IgD-negative memory B cell (primary cell): ENCODE measurements around the gene CNPY3. TPM values are rescaled to one million over a fixed set of nuclear protein-coding genes. Genes with fewer than 3 reads are reported as not detected.

ENCODE experiments used
- H3K27ac Mint-ChIP-seq, 3 donors: one replicate each; pipeline ENCODE4 v1.8.0; 2020 to 2022; ENCODE audit warnings: mild to moderate bottlenecking in 3 of 3, mixed read lengths in 3 of 3, moderate library complexity in 1 of 3
- H3K27me3 Mint-ChIP-seq: one replicate; pipeline ENCODE4 v1.8.0; 2021; ENCODE audit warnings: mixed read lengths
- H3K36me3 Mint-ChIP-seq: one replicate; pipeline ENCODE4 v1.8.0; 2020; ENCODE audit warnings: mild to moderate bottlenecking, mixed read lengths
- H3K4me1 Mint-ChIP-seq, 3 donors: one replicate each; pipeline ENCODE4 v1.8.0; 2020 to 2022; ENCODE audit warnings: mixed read lengths in 3 of 3, mild to moderate bottlenecking in 1 of 3
- H3K4me3 Mint-ChIP-seq, 4 donors: one replicate each; pipeline ENCODE4 v1.8.0; 2020 to 2022; ENCODE audit warnings: mild to moderate bottlenecking in 4 of 4, mixed read lengths in 4 of 4, moderate library complexity in 3 of 4
- H3K9me3 Mint-ChIP-seq, 3 donors: one replicate each; pipeline ENCODE4 v1.8.0; 2020 to 2021; ENCODE audit warnings: mixed read lengths in 3 of 3, mild to moderate bottlenecking in 1 of 3
- polyA plus RNA-seq: library from polyadenylated mRNA; unstranded; fragments of 300-500 nt; fragmentation: Illumina TruSeq; gene quantifications from one replicate; pipeline ENCODE4 v1.2.3, GENCODE V29; 2021

CNPY3 gene
- polyA plus RNA-seq, 1 donor from 2014 or later = 272 TPM

GRCh38 chr6:42971746-42972327 lies 42.6 kb downstream of the CNPY3 start:
- no peak overlapping the region for H3K4me3 Mint-ChIP-seq
- no peaks in the 10 kb centered on the region for H3K27me3 Mint-ChIP-seq
- no peak overlapping the region for H3K27ac Mint-ChIP-seq
- no peaks in the 10 kb centered on the region for H3K36me3 Mint-ChIP-seq
- H3K9me3 Mint-ChIP-seq = no peaks in the 10 kb centered on the region
- peaks cover 2 to 9% (median 3%) of the 10 kb centered on the region in 3 donors for H3K4me1 Mint-ChIP-seq

GRCh38 chr6:42973926-42974325 lies 44.6 kb downstream of the CNPY3 start:
- Mint-ChIP-seq H3K27me3 (no peaks in the 10 kb centered on the region), H3K4me3 (peak overlapping the region in 2 of 4 donors; percentile 11 to 60)

GRCh38 chr6:42974919-42975505 lies 45.7 kb downstream of the CNPY3 start:
- H3K9me3 Mint-ChIP-seq = no peaks in the 10 kb centered on the region
- no peak overlapping the region for H3K27ac Mint-ChIP-seq
- H3K36me3 Mint-ChIP-seq = no peaks in the 10 kb centered on the region
- H3K4me1 Mint-ChIP-seq = peaks cover 17 to 25% (median 19%) of the 10 kb centered on the region in 3 donors
- H3K27me3 Mint-ChIP-seq = no peaks in the 10 kb centered on the region
- no peak overlapping the region for H3K4me3 Mint-ChIP-seq

More at GRCh38 chr6:42973926-42974325, 44.6 kb downstream of the CNPY3 start:
- no peaks in the 10 kb centered on the region for H3K9me3 Mint-ChIP-seq
- H3K36me3 Mint-ChIP-seq = no peaks in the 10 kb centered on the region
- H3K4me1 Mint-ChIP-seq = peaks cover 8 to 17% (median 10%) of the 10 kb centered on the region in 3 donors
- no peak overlapping the region for H3K27ac Mint-ChIP-seq

- H3K4me1 Mint-ChIP-seq = peaks cover 22 to 26% (median 23%) of the 10 kb centered on the region in 3 donors
Observed at GRCh38 chr6:42978487-42978838, 49.2 kb downstream of the CNPY3 start.

GRCh38 chr6:42978839-42979522 lies 49.7 kb downstream of the CNPY3 start, which contains the start of gene PEX6:
Gene PEX6 (minus strand): TSS chr6:42979181. CDS start chr6:42979150, 31 bp downstream.
- Mint-ChIP-seq H3K36me3 (no peaks in the 10 kb centered on the region), H3K9me3 (no peaks in the 10 kb centered on the region), H3K27ac (peak within 1 kb of the TSS; percentile 84 to 97 (median 94)), H3K27me3 (no peaks in the 10 kb centered on the region), H3K4me1 (peaks cover 26 to 30% (median 26%) of the 10 kb centered on the region in 3 donors), H3K4me3 (peak within 1 kb of the TSS; percentile 94 to 99 (median 98))

More at GRCh38 chr6:42978487-42978838, 49.2 kb downstream of the CNPY3 start:
- Mint-ChIP-seq H3K27ac (peak overlapping the region in 2 of 3 donors; percentile 56 to 95), H3K4me3 (peak overlapping the region; percentile 77 to 95 (median 86)), H3K27me3 (no peaks in the 10 kb centered on the region), H3K9me3 (no peaks in the 10 kb centered on the region), H3K36me3 (no peaks in the 10 kb centered on the region)

GRCh38 chr6:42979523-42980177 lies 50.4 kb downstream of the CNPY3 start:
- Mint-ChIP-seq H3K27me3 (no peaks in the 10 kb centered on the region), H3K27ac (peak overlapping the region; percentile 84 to 97 (median 94)), H3K4me1 (peaks cover 28 to 32% (median 30%) of the 10 kb centered on the region in 3 donors), H3K36me3 (no peaks in the 10 kb centered on the region), H3K9me3 (no peaks in the 10 kb centered on the region), H3K4me3 (peak overlapping the region; percentile 94 to 99 (median 98))

GRCh38 chr6:42981836-42982235 lies 52.6 kb downstream of the CNPY3 start:
- H3K4me3 Mint-ChIP-seq = peak overlapping the region in 2 of 4 donors; percentile 28 to 68
- H3K27ac Mint-ChIP-seq = peak overlapping the region in 2 of 3 donors; percentile 30 to 47
- no peaks in the 10 kb centered on the region for H3K36me3 Mint-ChIP-seq
- peaks cover 36 to 43% (median 37%) of the 10 kb centered on the region in 3 donors for H3K4me1 Mint-ChIP-seq
- H3K27me3 Mint-ChIP-seq = no peaks in the 10 kb centered on the region
- H3K9me3 Mint-ChIP-seq = no peaks in the 10 kb centered on the region

- Mint-ChIP-seq H3K4me1 (peaks cover 36 to 37% (median 37%) of the 10 kb centered on the region in 3 donors), H3K27me3 (no peaks in the 10 kb centered on the region), H3K27ac (peak within 1 kb of the TSS; percentile 92 to 96 (median 94)), H3K9me3 (no peaks in the 10 kb centered on the region), H3K4me3 (peak within 1 kb of the TSS; percentile 88 to 99 (median 92)), H3K36me3 (peaks cover 2% of the 10 kb centered on the region)
Observed at GRCh38 chr6:42984001-42984923, 55.0 kb downstream of the CNPY3 start, which contains the start of gene PPP2R5D. Gene PPP2R5D (plus strand): TSS chr6:42984570. CDS start chr6:42984678, 108 bp downstream.

- peaks cover 2% of the 10 kb centered on the region for H3K36me3 Mint-ChIP-seq
- no peaks in the 10 kb centered on the region for H3K9me3 Mint-ChIP-seq
- H3K27ac Mint-ChIP-seq = peak overlapping the region in 2 of 3 donors; percentile 76 to 87
- no peaks in the 10 kb centered on the region for H3K27me3 Mint-ChIP-seq
- H3K4me1 Mint-ChIP-seq = peaks cover 31 to 34% (median 32%) of the 10 kb centered on the region in 3 donors
- H3K4me3 Mint-ChIP-seq = peak overlapping the region; percentile 62 to 93 (median 90)
Observed at GRCh38 chr6:42984924-42985475, 55.7 kb downstream of the CNPY3 start.

GRCh38 chr6:42987533-42988451 lies 58.5 kb downstream of the CNPY3 start:
- no peaks in the 10 kb centered on the region for H3K9me3 Mint-ChIP-seq
- H3K36me3 Mint-ChIP-seq = peaks cover 3% of the 10 kb centered on the region
- H3K27ac Mint-ChIP-seq = peak overlapping the region in 1 of 3 donors; percentile 85
- peak overlapping the region in 2 of 4 donors; percentile 62 to 85 for H3K4me3 Mint-ChIP-seq
- peaks cover 27 to 30% (median 30%) of the 10 kb centered on the region in 3 donors for H3K4me1 Mint-ChIP-seq
- no peaks in the 10 kb centered on the region for H3K27me3 Mint-ChIP-seq

GRCh38 chr6:42988486-42989020 lies 59.3 kb downstream of the CNPY3 start:
- H3K27me3 Mint-ChIP-seq = no peaks in the 10 kb centered on the region
- H3K36me3 Mint-ChIP-seq = peaks cover 3% of the 10 kb centered on the region
- peak overlapping the region in 1 of 4 donors; percentile 46 for H3K4me3 Mint-ChIP-seq
- H3K9me3 Mint-ChIP-seq = no peaks in the 10 kb centered on the region
- peaks cover 27 to 32% (median 30%) of the 10 kb centered on the region in 3 donors for H3K4me1 Mint-ChIP-seq
- H3K27ac Mint-ChIP-seq = peak overlapping the region in 1 of 3 donors; percentile 85
